HepG2 (cell line): Measurements from ENCODE around the gene ME3. TPM values are rescaled to one million over a fixed set of nuclear protein-coding genes. Genes with fewer than 3 reads are reported as not detected.

Source experiments
- ATAC-seq: fragments of 200-7000 bp; cut with Tn5 transposase; 3 replicates; pipeline ENCODE4 v1.9.1; 2020; ENCODE audit warnings: mild to moderate bottlenecking, moderate library complexity
- BruUV-seq: library from RNA; stranded (reverse); fragments of 400-500 nt; replicated peaks from 2 replicates; lab custom pipeline; 2021; lab: Mats Ljungman, UMichigan
- CTCF ChIA-PET: fragments of 300-600 bp; formaldehyde crosslinking; extraction: SDS; loops from one replicate; lab custom pipeline; 2021; ENCODE audit warnings: low total read pairs, inconsistent platforms, low intra/inter-chr PET ratio; lab: Yijun Ruan, JAX
- POLR2A ChIA-PET: fragments of 350-600 bp; sonication (Branson Sonifier 250); formaldehyde crosslinking; loops from one replicate; lab custom pipeline; 2020; ENCODE audit warnings: antibody characterized with exemption, inconsistent platforms; lab: Yijun Ruan, JAX
- DNase-seq: peaks from one replicate; pipeline ENCODE4 v3.0.0-alpha.2; 2015; ENCODE audit warnings: low spot score
- FAIRE-seq: peaks from 3 replicates; lab custom pipeline; 2011; peaks lifted over from hg19 to GRCh38; lab: Jason Lieb, UNC
- H2AFZ ChIP-seq: one replicate; pipeline ENCODE4 v1.6.1; 2011; ENCODE audit warnings: low read length, inconsistent platforms
- H3K27ac ChIP-seq: fragments of 300-600 bp; 3 replicates; pipeline ENCODE4 v1.8.0; 2011; ENCODE audit warnings: mixed run types, mild to moderate bottlenecking, mixed read lengths, low read length, inconsistent platforms; ENCODE audit not compliant: insufficient read depth; ENCODE audit errors: extremely low read length
- H3K27me3 ChIP-seq, 2 experiments: fragments of 200-600 bp in 1 of 2; 2 replicates in 1 of 2; 3 replicates in 1 of 2; pipeline versions ENCODE4 v1.6.0 to v1.8.0; 2011; ENCODE audit warnings: low read length in 2 of 2, mild to moderate bottlenecking in 2 of 2, moderate library complexity in 2 of 2, inconsistent platforms in 1 of 2; ENCODE audit not compliant: insufficient read depth in 2 of 2, control insufficient read depth in 1 of 2
- H3K36me3 ChIP-seq, 2 experiments: fragments of 200-600 bp in 1 of 2; replicated peaks in 1 of 2; 2 replicates in 1 of 2; 3 replicates in 1 of 2; pipeline versions ENCODE4 v1.5.1 to v1.8.0; 2011; ENCODE audit warnings: low read length in 2 of 2, inconsistent platforms in 1 of 2; ENCODE audit not compliant: insufficient read depth in 2 of 2, control insufficient read depth in 1 of 2
- H3K4me1 ChIP-seq: 2 replicates; pipeline ENCODE4 v1.5.1; 2012; ENCODE audit warnings: low read length, inconsistent platforms; ENCODE audit not compliant: insufficient read depth
- H3K4me2 ChIP-seq: 2 replicates; pipeline ENCODE4 v1.6.0; 2011; ENCODE audit warnings: low read depth, low read length, inconsistent platforms
- H3K4me3 ChIP-seq, 3 experiments: fragments of 200-600 bp in 1 of 3; sonication (generic), shearing (Covaris generic) in 1 of 3; replicated peaks in 1 of 3; 2 replicates each; pipeline ENCODE4 v1.5.1; 2011 to 2016; ENCODE audit warnings: low read length in 3 of 3, inconsistent platforms in 2 of 3, low read depth in 2 of 3, mild to moderate bottlenecking in 2 of 3, control low read depth in 1 of 3, mixed read lengths in 1 of 3; ENCODE audit not compliant: insufficient read depth in 1 of 3
- H3K79me2 ChIP-seq: one replicate; pipeline ENCODE4 v1.6.1; 2011; ENCODE audit warnings: low read length, inconsistent platforms; ENCODE audit not compliant: insufficient read depth
- H3K9ac ChIP-seq: 2 replicates; pipeline ENCODE4 v1.6.0; 2011; ENCODE audit warnings: mild to moderate bottlenecking, low read depth, low read length, inconsistent platforms; ENCODE audit not compliant: insufficient read depth
- H3K9me3 ChIP-seq: 2 replicates; pipeline ENCODE4 v1.5.1; 2012; ENCODE audit warnings: mild to moderate bottlenecking, low read length
- H4K20me1 ChIP-seq: 2 replicates; pipeline ENCODE4 v1.6.0; 2011; ENCODE audit warnings: inconsistent platforms, mild to moderate bottlenecking, low read length, moderate library complexity; ENCODE audit not compliant: insufficient read depth
- E2F1 ChIP-seq: sonication (generic); formaldehyde crosslinking; IDR thresholded peaks from 2 replicates; pipeline ENCODE4 v1.5.0; 2020; ENCODE audit warnings: missing genetic modification reagents
- KDM4B ChIP-seq: sonication (generic); formaldehyde crosslinking; IDR thresholded peaks from 2 replicates; pipeline ENCODE4 v1.4.0; 2020; ENCODE audit warnings: missing genetic modification reagents
- NFATC3 ChIP-seq: sonication (generic); formaldehyde crosslinking; IDR thresholded peaks from 2 replicates; pipeline ENCODE4 v1.5.1; 2020; ENCODE audit warnings: mild to moderate bottlenecking, missing genetic modification reagents
- NFKB2 ChIP-seq: sonication (generic); formaldehyde crosslinking; IDR thresholded peaks from 2 replicates; pipeline ENCODE4 v1.4.0; 2020; ENCODE audit warnings: missing genetic modification reagents, borderline replicate concordance
- PBX3 ChIP-seq: sonication (generic); formaldehyde crosslinking; IDR thresholded peaks from 2 replicates; pipeline ENCODE4 v1.8.1; 2023; ENCODE audit warnings: missing genetic modification reagents, inconsistent platforms, borderline replicate concordance
- PLRG1 ChIP-seq: fragments of 450-650 bp; conservative IDR thresholded peaks from 2 replicates; pipeline ENCODE4 v1.6.1; 2016
- PREB ChIP-seq: sonication (generic); formaldehyde crosslinking; IDR thresholded peaks from 2 replicates; pipeline ENCODE4 v1.4.0; 2020; ENCODE audit warnings: missing genetic modification reagents
- RAD51 ChIP-seq: fragments of 450-650 bp; IDR thresholded peaks from 2 replicates; pipeline ENCODE4 v1.6.1; 2016; ENCODE audit warnings: borderline replicate concordance
- SRY ChIP-seq: sonication (generic); formaldehyde crosslinking; IDR thresholded peaks from 2 replicates; pipeline ENCODE4 v1.8.0; 2022; ENCODE audit warnings: mild to moderate bottlenecking, missing genetic modification reagents
- ZNF234 ChIP-seq: sonication (generic); formaldehyde crosslinking; conservative IDR thresholded peaks from 2 replicates; pipeline ENCODE4 v1.5.1; 2020; ENCODE audit warnings: mild to moderate bottlenecking, missing genetic modification reagents
- ZNF407 ChIP-seq: sonication (generic); formaldehyde crosslinking; IDR thresholded peaks from one replicate; pipeline ENCODE4 v1.5.1; 2020; ENCODE audit warnings: mild to moderate bottlenecking, missing genetic modification reagents; ENCODE audit errors: not compliant biosample characterization
- whole genome bisulfite sequencing: methylation state at CpG from one replicate; pipeline ENCODE4 v1.1.6; 2017; ENCODE audit warnings: low lambda C conversion rate; 5-methylcytosine and 5-hydroxymethylcytosine counted together
- in situ Hi-C: cut with HindIII; loops from 2 replicates; pipeline ENCODE4 v1.10.0; 2017; ENCODE audit warnings: low pct_unique_long_range_greater_than_20kb; ENCODE audit not compliant: extremely low pct_ligation_motif_present
- intact Hi-C: fragments of 100-400 bp; cut with micrococcal nuclease; formaldehyde crosslinking; loops from one replicate; pipeline ENCODE4 v1.10.0; 2022; ENCODE audit not compliant: unreplicated experiment
- polyA plus RNA-seq, 8 experiments: library from polyadenylated mRNA; depleted of rRNA in 3 of 8; stranded (reverse) in 7 of 8; unstranded in 1 of 8; fragments of >200 nt; fragmentation: Illumina TruSeq in 4 of 8; extraction: Trizol in 4 of 8; gene quantifications; 2 replicates each; pipeline versions ENCODE4 v1.2.1 to v1.2.3, GENCODE V29; 2011 to 2016; ENCODE audit warnings: low read depth in 4 of 8, missing spikeins in 1 of 8, mixed read lengths in 1 of 8; ENCODE audit not compliant: insufficient read depth in 1 of 8
- total RNA-seq, 5 experiments: library from RNA; depleted of rRNA; stranded (reverse); fragments of >200 nt; fragmentation: Illumina TruSeq; extraction: Trizol; gene quantifications; 2 replicates each; pipeline ENCODE4 v1.2.3, GENCODE V29; 2016; ENCODE audit warnings: low read depth in 1 of 5
- TF ChIP-seq, protein P1 (sequence below): sonication (generic); formaldehyde crosslinking; IDR thresholded peaks from 2 replicates; pipeline ENCODE4 v1.5.1; 2020; ENCODE audit warnings: mild to moderate bottlenecking, missing genetic modification reagents, moderate library complexity

The ME3 gene
- total and polyA plus RNA-seq, 2 of the 13 experiments (the other 11 are each of a cell fraction or from before 2014, with no cell fraction given): not detected

- CTCF ChIA-PET: no interaction called here
- no TSS peak for BruUV-seq
- no peak for DNase-seq
- H3K9ac ChIP-seq: no peak overlapping the region
- intact Hi-C loops (no loop called here), in situ Hi-C loops (no loop called here)
- POLR2A ChIA-PET: no interaction called here
- no peak for FAIRE-seq
- WGBS: 0% methylated on average over 1 of the region's 1 CpG
- H3K27me3 ChIP-seq: peaks cover 7 to 35% of the 10 kb centered on the region in 2 experiments; a peak in 4 of 5 replicates
- no peaks in the 10 kb centered on the region for H3K4me1 ChIP-seq
- H3K36me3 ChIP-seq: no peaks in the 10 kb centered on the region
- H3K79me2 ChIP-seq: no peaks in the 10 kb centered on the region
- no peaks in the 10 kb centered on the region for H3K9me3 ChIP-seq
- H2AFZ ChIP-seq: no peak overlapping the region
- no peak overlapping the region for H3K4me2 ChIP-seq
- no peak overlapping the region for H3K4me3 ChIP-seq
- ATAC-seq: no peak
- no peak overlapping the region for H3K27ac ChIP-seq
- no peaks in the 10 kb centered on the region; the same call in 1 of the 2 replicates for H4K20me1 ChIP-seq
- no peak for TF ChIP-seq PBX3 (CRISPR knock-in tag)
- TF ChIP-seq RAD51: no peak
- no peak for TF ChIP-seq E2F1 (CRISPR knock-in tag)
- TF ChIP-seq, protein P1, sequence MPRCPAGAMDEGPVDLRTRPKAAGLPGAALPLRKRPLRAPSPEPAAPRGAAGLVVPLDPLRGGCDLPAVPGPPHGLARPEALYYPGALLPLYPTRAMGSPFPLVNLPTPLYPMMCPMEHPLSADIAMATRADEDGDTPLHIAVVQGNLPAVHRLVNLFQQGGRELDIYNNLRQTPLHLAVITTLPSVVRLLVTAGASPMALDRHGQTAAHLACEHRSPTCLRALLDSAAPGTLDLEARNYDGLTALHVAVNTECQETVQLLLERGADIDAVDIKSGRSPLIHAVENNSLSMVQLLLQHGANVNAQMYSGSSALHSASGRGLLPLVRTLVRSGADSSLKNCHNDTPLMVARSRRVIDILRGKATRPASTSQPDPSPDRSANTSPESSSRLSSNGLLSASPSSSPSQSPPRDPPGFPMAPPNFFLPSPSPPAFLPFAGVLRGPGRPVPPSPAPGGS (CRISPR knock-in tag): no peak
- TF ChIP-seq ZNF234 (CRISPR knock-in tag): no peak
- TF ChIP-seq ZNF407 (CRISPR knock-in tag): no peak
- no peak for TF ChIP-seq PREB (CRISPR knock-in tag)
- TF ChIP-seq SRY (CRISPR knock-in tag): no peak
- TF ChIP-seq KDM4B (CRISPR knock-in tag): no peak
- TF ChIP-seq NFATC3 (CRISPR knock-in tag): no peak
- no peak for TF ChIP-seq PLRG1
- TF ChIP-seq NFKB2 (CRISPR knock-in tag): no peak
Observed at GRCh38 chr11:86693518-86693917, 21.1 kb upstream of the ME3 start.
